HepG2 (cell line): ENCODE measurements around the gene RPL19. TPM values are rescaled to one million over a fixed set of nuclear protein-coding genes. Genes with fewer than 3 reads are reported as not detected.

ENCODE experiments used
- ATAC-seq: fragments of 200-7000 bp; cut with Tn5 transposase; 3 replicates; pipeline ENCODE4 v1.9.1; 2020; ENCODE audit warnings: mild to moderate bottlenecking, moderate library complexity
- BruUV-seq: library from RNA; stranded (reverse); fragments of 400-500 nt; replicated peaks from 2 replicates; lab custom pipeline; 2021; lab: Mats Ljungman, UMichigan
- CTCF ChIA-PET: fragments of 300-600 bp; formaldehyde crosslinking; extraction: SDS; loops from one replicate; lab custom pipeline; 2021; ENCODE audit warnings: low total read pairs, inconsistent platforms, low intra/inter-chr PET ratio; lab: Yijun Ruan, JAX
- POLR2A ChIA-PET: fragments of 350-600 bp; sonication (Branson Sonifier 250); formaldehyde crosslinking; loops from one replicate; lab custom pipeline; 2020; ENCODE audit warnings: antibody characterized with exemption, inconsistent platforms; lab: Yijun Ruan, JAX
- DNase-seq: peaks from one replicate; pipeline ENCODE4 v3.0.0-alpha.2; 2015; ENCODE audit warnings: low spot score
- FAIRE-seq: peaks from 3 replicates; lab custom pipeline; 2011; peaks lifted over from hg19 to GRCh38; lab: Jason Lieb, UNC
- H2AFZ ChIP-seq: one replicate; pipeline ENCODE4 v1.6.1; 2011; ENCODE audit warnings: low read length, inconsistent platforms
- H3K27ac ChIP-seq: fragments of 300-600 bp; 3 replicates; pipeline ENCODE4 v1.8.0; 2011; ENCODE audit warnings: mixed run types, mild to moderate bottlenecking, mixed read lengths, low read length, inconsistent platforms; ENCODE audit not compliant: insufficient read depth; ENCODE audit errors: extremely low read length
- H3K27me3 ChIP-seq, 2 experiments: fragments of 200-600 bp in 1 of 2; 2 replicates in 1 of 2; 3 replicates in 1 of 2; pipeline versions ENCODE4 v1.6.0 to v1.8.0; 2011; ENCODE audit warnings: low read length in 2 of 2, mild to moderate bottlenecking in 2 of 2, moderate library complexity in 2 of 2, inconsistent platforms in 1 of 2; ENCODE audit not compliant: insufficient read depth in 2 of 2, control insufficient read depth in 1 of 2
- H3K36me3 ChIP-seq, 2 experiments: fragments of 200-600 bp in 1 of 2; replicated peaks in 1 of 2; 2 replicates in 1 of 2; 3 replicates in 1 of 2; pipeline versions ENCODE4 v1.5.1 to v1.8.0; 2011; ENCODE audit warnings: low read length in 2 of 2, inconsistent platforms in 1 of 2; ENCODE audit not compliant: insufficient read depth in 2 of 2, control insufficient read depth in 1 of 2
- H3K4me1 ChIP-seq: 2 replicates; pipeline ENCODE4 v1.5.1; 2012; ENCODE audit warnings: low read length, inconsistent platforms; ENCODE audit not compliant: insufficient read depth
- H3K4me2 ChIP-seq: 2 replicates; pipeline ENCODE4 v1.6.0; 2011; ENCODE audit warnings: low read depth, low read length, inconsistent platforms
- H3K4me3 ChIP-seq, 3 experiments: fragments of 200-600 bp in 1 of 3; sonication (generic), shearing (Covaris generic) in 1 of 3; replicated peaks in 1 of 3; 2 replicates each; pipeline ENCODE4 v1.5.1; 2011 to 2016; ENCODE audit warnings: low read length in 3 of 3, inconsistent platforms in 2 of 3, low read depth in 2 of 3, mild to moderate bottlenecking in 2 of 3, control low read depth in 1 of 3, mixed read lengths in 1 of 3; ENCODE audit not compliant: insufficient read depth in 1 of 3
- H3K79me2 ChIP-seq: one replicate; pipeline ENCODE4 v1.6.1; 2011; ENCODE audit warnings: low read length, inconsistent platforms; ENCODE audit not compliant: insufficient read depth
- H3K9ac ChIP-seq: 2 replicates; pipeline ENCODE4 v1.6.0; 2011; ENCODE audit warnings: mild to moderate bottlenecking, low read depth, low read length, inconsistent platforms; ENCODE audit not compliant: insufficient read depth
- H3K9me3 ChIP-seq: 2 replicates; pipeline ENCODE4 v1.5.1; 2012; ENCODE audit warnings: mild to moderate bottlenecking, low read length
- H4K20me1 ChIP-seq: 2 replicates; pipeline ENCODE4 v1.6.0; 2011; ENCODE audit warnings: inconsistent platforms, mild to moderate bottlenecking, low read length, moderate library complexity; ENCODE audit not compliant: insufficient read depth
- E2F2 ChIP-seq: sonication (generic); formaldehyde crosslinking; IDR thresholded peaks from 2 replicates; pipeline ENCODE4 v1.4.0; 2020; ENCODE audit warnings: missing genetic modification reagents, borderline replicate concordance
- HINFP ChIP-seq: sonication (generic); formaldehyde crosslinking; IDR thresholded peaks from 2 replicates; pipeline ENCODE4 v1.4.0; 2020; ENCODE audit warnings: low read depth, mild to moderate bottlenecking, missing genetic modification reagents
- ZBTB38 ChIP-seq: sonication (generic); formaldehyde crosslinking; IDR thresholded peaks from 2 replicates; pipeline ENCODE4 v1.5.1; 2020; ENCODE audit warnings: mild to moderate bottlenecking, missing genetic modification reagents
- ZFP91 ChIP-seq: sonication (generic); formaldehyde crosslinking; IDR thresholded peaks from 2 replicates; pipeline ENCODE4 v1.9.0; 2022; ENCODE audit warnings: missing genetic modification reagents, mild to moderate bottlenecking, borderline replicate concordance
- ZNF567 ChIP-seq: sonication (generic); formaldehyde crosslinking; IDR thresholded peaks from 2 replicates; pipeline ENCODE4 v1.8.1; 2023; ENCODE audit warnings: mild to moderate bottlenecking, missing genetic modification reagents, borderline replicate concordance
- ZNF609 ChIP-seq: sonication (generic); formaldehyde crosslinking; IDR thresholded peaks from 2 replicates; pipeline ENCODE4 v1.4.0; 2020; ENCODE audit warnings: mild to moderate bottlenecking, missing genetic modification reagents, borderline replicate concordance
- WGBS: methylation state at CpG from one replicate; pipeline ENCODE4 v1.1.6; 2017; ENCODE audit warnings: low lambda C conversion rate; 5-methylcytosine and 5-hydroxymethylcytosine counted together
- in situ Hi-C: cut with HindIII; loops from 2 replicates; pipeline ENCODE4 v1.10.0; 2017; ENCODE audit warnings: low pct_unique_long_range_greater_than_20kb; ENCODE audit not compliant: extremely low pct_ligation_motif_present
- intact Hi-C: fragments of 100-400 bp; cut with micrococcal nuclease; formaldehyde crosslinking; loops from one replicate; pipeline ENCODE4 v1.10.0; 2022; ENCODE audit not compliant: unreplicated experiment
- polyA plus RNA-seq, 8 experiments: library from polyadenylated mRNA; depleted of rRNA in 3 of 8; stranded (reverse) in 7 of 8; unstranded in 1 of 8; fragments of >200 nt; fragmentation: Illumina TruSeq in 4 of 8; extraction: Trizol in 4 of 8; gene quantifications; 2 replicates each; pipeline versions ENCODE4 v1.2.1 to v1.2.3, GENCODE V29; 2011 to 2016; ENCODE audit warnings: low read depth in 4 of 8, missing spikeins in 1 of 8, mixed read lengths in 1 of 8; ENCODE audit not compliant: insufficient read depth in 1 of 8
- total RNA-seq, 5 experiments: library from RNA; depleted of rRNA; stranded (reverse); fragments of >200 nt; fragmentation: Illumina TruSeq; extraction: Trizol; gene quantifications; 2 replicates each; pipeline ENCODE4 v1.2.3, GENCODE V29; 2016; ENCODE audit warnings: low read depth in 1 of 5

Gene RPL19
- total and polyA plus RNA-seq, 2 of the 13 experiments (the other 11 are each of a cell fraction or from before 2014, with no cell fraction given) = 2,522 to 2,768 TPM

- H3K4me1 ChIP-seq = peaks cover 20% of the 10 kb centered on the region
- BruUV-seq = no TSS peak
- H3K36me3 ChIP-seq = peaks cover 0 to 1% of the 10 kb centered on the region in 2 experiments; a peak in 1 of 5 replicates
- no peaks in the 10 kb centered on the region for H3K27me3 ChIP-seq
- CTCF ChIA-PET = no interaction called here
- ATAC-seq = no peak
- DNase-seq = no peak
- H3K4me2 ChIP-seq = no peak overlapping the region
- no peak overlapping the region for H3K4me3 ChIP-seq
- in situ Hi-C loops (no loop called here), intact Hi-C loops (no loop called here)
- H3K9me3 ChIP-seq = no peaks in the 10 kb centered on the region
- FAIRE-seq = no peak
- H3K9ac ChIP-seq = no peak overlapping the region
- TF ChIP-seq ZBTB38 (no peak), ZNF567 (no peak), HINFP (CRISPR knock-in tag) (no peak), E2F2 (CRISPR knock-in tag) (no peak), ZNF609 (CRISPR knock-in tag) (no peak), ZFP91 (CRISPR knock-in tag) (no peak)
- POLR2A ChIA-PET = interaction anchor here (1.0 kb wide), 1 partner anchor 52 kb away, joined by 3 read pairs; the partner anchor contains the start of gene RPL19
- H3K27ac ChIP-seq = no peak overlapping the region
- H2AFZ ChIP-seq = no peak overlapping the region
- no peaks in the 10 kb centered on the region for H3K79me2 ChIP-seq
- WGBS = 81% methylated on average over 1 of the region's 1 CpG
- H4K20me1 ChIP-seq = no peaks in the 10 kb centered on the region
Observed at GRCh38 chr17:39251997-39252396, 51.9 kb downstream of the RPL19 start.
